Skeletal muscle satellite cell (primary cell): ENCODE data around the gene NDUFB7.
A peak's percentile ranks its signal among the peaks of the same experiment; 100 is the strongest.
"Not testable (repeated sequence)": the region's sequence is repeated elsewhere in the genome, so short reads cannot be mapped to it uniquely, and the experiment has no call there.

Experiments used
- H3K27me3 ChIP-seq: 2 replicates; pipeline ENCODE4 v1.7.0; 2013; ENCODE audit warnings: low read length; ENCODE audit not compliant: control insufficient read depth, insufficient read depth
- H3K36me3 ChIP-seq: 2 replicates; pipeline ENCODE4 v1.7.0; 2013; ENCODE audit warnings: mild to moderate bottlenecking, control low read depth, low read length; ENCODE audit not compliant: insufficient read depth
- H3K4me1 ChIP-seq: 2 replicates; pipeline ENCODE4 v1.7.0; 2013; ENCODE audit warnings: low read length; ENCODE audit not compliant: control insufficient read depth, insufficient read depth
- H3K4me2 ChIP-seq: 2 replicates; pipeline ENCODE4 v1.7.0; 2013; ENCODE audit warnings: mild to moderate bottlenecking, low read length
- H3K4me3 ChIP-seq: 2 replicates; pipeline ENCODE4 v1.7.0; 2013; ENCODE audit warnings: low read length
- H3K9ac ChIP-seq: 2 replicates; pipeline ENCODE4 v1.7.0; 2013; ENCODE audit warnings: mild to moderate bottlenecking, low read depth, low read length, moderate library complexity
- H3K9me3 ChIP-seq: replicated peaks from 2 replicates; pipeline ENCODE4 v1.7.0; 2013; ENCODE audit warnings: mild to moderate bottlenecking, control low read depth, low read length

NDUFB7 gene

DNA sequence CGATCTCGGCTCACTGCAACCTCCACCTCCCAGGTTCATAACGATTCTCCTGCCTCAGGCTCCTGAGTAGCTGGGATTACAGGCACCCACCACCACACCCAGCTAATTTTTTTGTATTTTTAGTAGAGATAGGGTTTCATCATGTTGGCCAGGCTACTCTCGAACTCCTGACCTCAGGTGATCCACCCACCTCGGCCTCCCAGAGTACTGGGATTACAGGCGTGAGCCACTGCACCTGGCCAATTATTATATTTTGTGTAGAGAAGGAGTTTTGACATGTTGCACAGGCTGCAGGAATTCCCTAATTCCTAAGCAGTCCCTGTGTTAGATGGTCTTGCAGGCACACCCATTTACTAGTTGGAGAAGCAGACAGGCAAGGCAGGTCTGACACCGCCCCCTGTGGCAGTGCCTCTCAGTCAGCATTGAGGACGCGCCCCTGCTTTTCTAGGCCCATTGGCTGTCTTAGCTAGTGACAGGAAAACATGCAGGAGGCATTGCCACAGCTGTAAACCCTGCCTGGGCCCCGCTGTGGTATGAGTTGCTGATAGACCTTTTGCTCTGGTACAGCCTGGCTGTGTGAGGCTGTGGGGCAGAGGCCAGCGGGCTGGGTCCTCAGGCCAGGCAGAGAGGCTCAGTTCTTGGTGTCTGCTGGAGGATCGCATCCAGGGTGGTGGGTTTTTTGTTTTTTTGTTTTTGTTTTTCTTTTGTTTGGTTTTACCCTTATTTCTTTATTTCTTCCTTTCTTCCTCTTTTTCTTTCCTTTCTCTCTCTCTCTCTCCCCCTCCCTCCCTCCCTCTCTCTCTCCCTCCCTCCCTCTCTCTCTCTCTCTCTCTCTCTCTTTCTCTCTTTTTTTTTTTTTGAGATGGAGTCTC, 20.5 kb downstream of the NDUFB7 start:
- H3K4me2 ChIP-seq, H3K9me3 ChIP-seq, H3K36me3 ChIP-seq, H3K27me3 ChIP-seq, H3K9ac ChIP-seq, H3K4me3 ChIP-seq: not testable (repeated sequence)
- peaks cover 10% of the 10 kb centered on the region for H3K4me1 ChIP-seq

GRCh38 chr19:14550201-14550754, 21.6 kb downstream of the NDUFB7 start:
- Histone ChIP-seq H3K9me3 (no peaks in the 10 kb centered on the region), H3K27me3 (no peaks in the 10 kb centered on the region), H3K4me1 (peaks cover 12% of the 10 kb centered on the region), H3K4me3 (no peak overlapping the region), H3K9ac (no peak overlapping the region), H3K4me2 (no peak overlapping the region), H3K36me3 (no peaks in the 10 kb centered on the region)

DNA sequence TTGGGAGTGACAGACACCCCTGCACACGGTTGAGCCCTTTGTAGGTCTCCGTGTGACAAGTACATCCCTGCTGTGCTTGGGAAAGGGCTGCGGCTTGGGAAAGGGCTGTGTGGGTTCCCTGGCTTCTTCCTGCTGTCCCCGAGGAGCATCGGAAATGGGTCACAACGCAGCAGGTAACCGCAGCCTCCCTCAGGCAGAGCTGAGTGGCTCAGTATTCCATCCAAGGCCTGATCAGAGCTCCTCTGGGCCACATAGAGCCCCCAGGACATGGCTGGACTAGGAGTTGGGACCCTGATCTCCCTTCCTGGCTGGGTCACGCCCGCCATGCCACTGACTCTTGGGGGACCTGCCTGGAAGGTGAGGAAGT, 26.2 kb downstream of the NDUFB7 start:
- Histone ChIP-seq H3K4me2 (peak overlapping the region; percentile 63), H3K36me3 (no peaks in the 10 kb centered on the region), H3K4me1 (peaks cover 15% of the 10 kb centered on the region), H3K4me3 (no peak overlapping the region), H3K9me3 (no peaks in the 10 kb centered on the region), H3K9ac (no peak overlapping the region), H3K27me3 (no peaks in the 10 kb centered on the region)

- Histone ChIP-seq H3K4me3 (peak overlapping the region; percentile 26), H3K9me3 (no peaks in the 10 kb centered on the region), H3K4me2 (peak overlapping the region; percentile 63), H3K27me3 (no peaks in the 10 kb centered on the region), H3K36me3 (no peaks in the 10 kb centered on the region), H3K9ac (no peak overlapping the region), H3K4me1 (peaks cover 15% of the 10 kb centered on the region)
Measured at GRCh38 chr19:14544977-14545715, 26.7 kb downstream of the NDUFB7 start.

GRCh38 chr19:14544047-14544446, 27.8 kb downstream of the NDUFB7 start:
- H3K4me1 ChIP-seq = peaks cover 15% of the 10 kb centered on the region
- H3K9ac ChIP-seq = no peak overlapping the region

GRCh38 chr19:14542711-14543328, 29.0 kb downstream of the NDUFB7 start:
- Histone ChIP-seq H3K4me3 (no peak overlapping the region), H3K4me2 (no peak overlapping the region), H3K27me3 (no peaks in the 10 kb centered on the region), H3K9ac (no peak overlapping the region), H3K36me3 (no peaks in the 10 kb centered on the region), H3K4me1 (peaks cover 15% of the 10 kb centered on the region), H3K9me3 (no peaks in the 10 kb centered on the region)

More at GRCh38 chr19:14544047-14544446, 27.8 kb downstream of the NDUFB7 start:
- Histone ChIP-seq H3K27me3 (no peaks in the 10 kb centered on the region), H3K4me2 (no peak overlapping the region), H3K36me3 (no peaks in the 10 kb centered on the region), H3K9me3 (no peaks in the 10 kb centered on the region), H3K4me3 (no peak overlapping the region)

GRCh38 chr19:14541979-14542378, 29.9 kb downstream of the NDUFB7 start:
- H3K4me3 ChIP-seq, H3K4me2 ChIP-seq, H3K36me3 ChIP-seq, H3K9ac ChIP-seq, H3K27me3 ChIP-seq, H3K9me3 ChIP-seq: not testable (repeated sequence)
- peaks cover 15% of the 10 kb centered on the region for H3K4me1 ChIP-seq

GRCh38 chr19:14540741-14541525, 30.9 kb downstream of the NDUFB7 start:
- no peaks in the 10 kb centered on the region for H3K27me3 ChIP-seq
- no peaks in the 10 kb centered on the region for H3K9me3 ChIP-seq
- no peak overlapping the region for H3K4me3 ChIP-seq
- no peaks in the 10 kb centered on the region for H3K36me3 ChIP-seq
- H3K9ac ChIP-seq = no peak overlapping the region
- peaks cover 14% of the 10 kb centered on the region for H3K4me1 ChIP-seq
- no peak overlapping the region for H3K4me2 ChIP-seq

GRCh38 chr19:14536926-14537692, 34.8 kb downstream of the NDUFB7 start:
- Histone ChIP-seq H3K4me1 (no peaks in the 10 kb centered on the region), H3K9me3 (no peaks in the 10 kb centered on the region), H3K4me3 (no peak overlapping the region), H3K36me3 (no peaks in the 10 kb centered on the region), H3K9ac (no peak overlapping the region), H3K27me3 (no peaks in the 10 kb centered on the region), H3K4me2 (no peak overlapping the region)

DNA sequence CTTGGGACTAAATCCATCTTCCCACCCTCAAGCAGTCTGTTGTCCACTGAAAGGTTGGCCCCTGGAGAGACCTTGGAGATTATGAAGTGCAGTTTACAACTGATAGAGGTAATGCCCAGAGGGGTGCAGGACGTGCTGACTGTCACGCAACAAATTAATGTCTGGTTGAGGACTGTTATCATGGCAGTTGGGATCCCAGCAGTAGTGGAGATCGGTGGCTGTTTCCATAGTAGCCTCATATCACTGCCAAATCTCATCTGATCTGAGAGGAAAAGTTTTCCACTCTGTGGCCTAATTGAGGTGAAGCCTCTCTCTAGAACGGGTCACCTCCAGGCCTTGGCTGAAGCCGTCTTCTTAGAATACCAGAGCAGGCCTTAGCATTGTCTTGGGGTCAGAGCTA, 38.4 kb downstream of the NDUFB7 start:
- H3K36me3 ChIP-seq = no peaks in the 10 kb centered on the region
- H3K4me2 ChIP-seq = no peak overlapping the region
- peaks cover 5% of the 10 kb centered on the region for H3K4me1 ChIP-seq
- no peaks in the 10 kb centered on the region for H3K27me3 ChIP-seq
- no peak overlapping the region for H3K4me3 ChIP-seq
- H3K9me3 ChIP-seq = no peaks in the 10 kb centered on the region
- no peak overlapping the region for H3K9ac ChIP-seq
